ENCODE data around the gene TEF. TPM values are rescaled to one million over a fixed set of nuclear protein-coding genes. Genes with fewer than 3 reads are reported as not detected.

The TEF gene
- polyA plus RNA-seq, 1 donor (not counting 4 experiments of a cell fraction or from before 2014, with no cell fraction given): 12.4 TPM

DNA sequence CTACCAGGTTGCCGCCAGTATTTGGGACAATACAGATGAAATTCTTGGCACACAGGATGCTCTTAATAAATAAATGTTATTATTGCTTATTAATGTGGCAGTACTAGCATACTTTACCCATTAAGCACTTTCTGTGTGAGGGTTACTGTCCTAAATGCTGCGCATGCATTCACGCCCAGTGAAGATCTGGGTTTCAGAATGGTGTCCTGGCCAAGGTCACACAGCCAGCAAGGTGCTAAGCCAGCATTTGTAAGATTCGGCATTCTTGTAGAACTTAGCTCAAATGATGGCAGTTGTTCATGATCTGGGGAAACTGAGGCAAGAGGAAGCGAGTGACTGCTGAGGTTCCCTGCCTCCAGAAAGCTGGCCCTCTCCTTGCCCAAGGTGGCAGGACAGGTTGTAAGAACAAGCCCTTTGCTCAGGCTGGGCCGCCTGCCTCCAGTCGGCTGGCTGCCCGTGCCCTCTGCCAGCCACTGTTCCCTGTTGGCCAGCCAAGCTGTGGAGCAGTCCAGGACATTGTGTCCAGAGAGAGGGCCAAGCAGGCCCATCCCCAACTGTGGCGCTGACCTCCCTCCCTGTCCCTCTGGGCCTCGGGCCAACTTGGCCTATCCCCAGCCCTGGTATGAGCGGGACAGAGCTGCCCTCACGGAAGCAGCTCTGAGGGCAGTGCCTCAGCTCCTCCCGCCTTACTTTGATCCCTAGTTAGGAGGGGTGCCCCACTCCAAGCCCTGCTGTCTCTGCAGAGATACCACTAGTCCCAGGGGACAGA, 36.1 kb downstream of the TEF start:
- H4K20me1 ChIP-seq (ENCODE audit: control insufficient read depth, extremely low read depth, insufficient read depth, low read length): no peaks in the 10 kb centered on the region
- H3K4me2 ChIP-seq (ENCODE audit: control insufficient read depth, extremely low read depth, insufficient read depth, low read depth, low read length): no peak overlapping the region
- H2AFZ ChIP-seq (ENCODE audit: control insufficient read depth, low read length): no peak overlapping the region
- dilution Hi-C loops (cut with MboI; ENCODE audit: extremely low pct_ligation_motif_present, low sequenced_read_pairs): no loop called here
- no peak for FAIRE-seq
- peaks cover 12% of the 10 kb centered on the region for H3K4me1 ChIP-seq (ENCODE audit: control insufficient read depth, extremely low read depth, insufficient read depth, low read length)
- H3K27me3 ChIP-seq (ENCODE audit: control insufficient read depth, extremely low read depth, insufficient read depth, low read length): no peaks in the 10 kb centered on the region
- no peaks in the 10 kb centered on the region for H3K9me1 ChIP-seq (ENCODE audit: control insufficient read depth, extremely low read depth, insufficient read depth, low read length)
- TF ChIP-seq, protein P1, sequence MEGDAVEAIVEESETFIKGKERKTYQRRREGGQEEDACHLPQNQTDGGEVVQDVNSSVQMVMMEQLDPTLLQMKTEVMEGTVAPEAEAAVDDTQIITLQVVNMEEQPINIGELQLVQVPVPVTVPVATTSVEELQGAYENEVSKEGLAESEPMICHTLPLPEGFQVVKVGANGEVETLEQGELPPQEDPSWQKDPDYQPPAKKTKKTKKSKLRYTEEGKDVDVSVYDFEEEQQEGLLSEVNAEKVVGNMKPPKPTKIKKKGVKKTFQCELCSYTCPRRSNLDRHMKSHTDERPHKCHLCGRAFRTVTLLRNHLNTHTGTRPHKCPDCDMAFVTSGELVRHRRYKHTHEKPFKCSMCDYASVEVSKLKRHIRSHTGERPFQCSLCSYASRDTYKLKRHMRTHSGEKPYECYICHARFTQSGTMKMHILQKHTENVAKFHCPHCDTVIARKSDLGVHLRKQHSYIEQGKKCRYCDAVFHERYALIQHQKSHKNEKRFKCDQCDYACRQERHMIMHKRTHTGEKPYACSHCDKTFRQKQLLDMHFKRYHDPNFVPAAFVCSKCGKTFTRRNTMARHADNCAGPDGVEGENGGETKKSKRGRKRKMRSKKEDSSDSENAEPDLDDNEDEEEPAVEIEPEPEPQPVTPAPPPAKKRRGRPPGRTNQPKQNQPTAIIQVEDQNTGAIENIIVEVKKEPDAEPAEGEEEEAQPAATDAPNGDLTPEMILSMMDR (optimal IDR thresholded peaks at IDR 0.05 in 1 of 3, IDR thresholded peaks at IDR 0.05 in 1 of 3, conservative IDR thresholded peaks at IDR 0.05 in 1 of 3; ENCODE audit: extremely low read depth in 1 of 3, insufficient read depth in 2 of 3, low read length in 3 of 3): no peak
- TF ChIP-seq EZH2 (IDR thresholded peaks at IDR 0.05; ENCODE audit: low read length): no peak
- no peak overlapping the region for H3K27ac ChIP-seq (ENCODE audit: control insufficient read depth, insufficient read depth, low read length)
- no peak overlapping the region for H3K9ac ChIP-seq (ENCODE audit: control insufficient read depth, extremely low read depth, insufficient read depth, low read length)
- no peak for DNase-seq (ENCODE audit: low read depth, low spot score)
- peaks cover 0 to 7% of the 10 kb centered on the region in 2 experiments for H3K36me3 ChIP-seq (ENCODE audit: control insufficient read depth in 2 of 2, extremely low read depth in 1 of 2, insufficient read depth in 2 of 2, low read length in 2 of 2)
- no peak overlapping the region for H3K4me3 ChIP-seq (ENCODE audit: control insufficient read depth in 2 of 3, extremely low read depth in 1 of 3, insufficient read depth in 2 of 3, low read depth in 1 of 3, low read length in 3 of 3)
- H3K9me3 ChIP-seq (ENCODE audit: control insufficient read depth, low read depth, low read length): no peaks in the 10 kb centered on the region
- peaks cover 8% of the 10 kb centered on the region for H3K79me2 ChIP-seq (ENCODE audit: control insufficient read depth, insufficient read depth, low read length)

DNA sequence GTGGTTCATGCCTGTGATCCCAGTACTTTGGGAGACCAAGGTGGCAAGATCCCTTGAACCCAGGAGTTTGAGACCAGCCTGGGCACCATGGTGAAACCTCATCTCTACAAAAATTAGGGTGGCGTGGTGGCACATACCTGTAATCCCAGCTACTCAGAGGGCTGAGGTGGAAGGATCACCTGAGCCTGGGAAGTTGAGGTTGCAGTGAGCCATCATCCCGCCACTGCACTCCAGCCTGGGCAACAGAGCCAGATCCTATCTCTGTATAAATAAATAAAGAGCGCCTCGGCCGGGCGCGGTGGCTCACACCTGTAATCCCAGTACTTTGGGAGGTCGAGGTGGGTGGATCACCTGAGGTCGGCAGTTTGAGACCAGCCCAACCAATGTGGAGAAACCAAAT, 37.0 kb downstream of the TEF start:
- DNase-seq (ENCODE audit: low read depth, low spot score): no peak
- peaks cover 10% of the 10 kb centered on the region for H3K4me1 ChIP-seq (ENCODE audit: control insufficient read depth, extremely low read depth, insufficient read depth, low read length)
- dilution Hi-C loops (cut with MboI; ENCODE audit: extremely low pct_ligation_motif_present, low sequenced_read_pairs): no loop called here

More for the DNA sequence above, 37.0 kb downstream of the TEF start:
- no peak overlapping the region for H3K4me2 ChIP-seq (ENCODE audit: control insufficient read depth, extremely low read depth, insufficient read depth, low read depth, low read length)
- H3K9me1 ChIP-seq (ENCODE audit: control insufficient read depth, extremely low read depth, insufficient read depth, low read length): no peaks in the 10 kb centered on the region
- peaks cover 8% of the 10 kb centered on the region for H3K79me2 ChIP-seq (ENCODE audit: control insufficient read depth, insufficient read depth, low read length)
- peaks cover 0 to 7% of the 10 kb centered on the region in 2 experiments for H3K36me3 ChIP-seq (ENCODE audit: control insufficient read depth in 2 of 2, extremely low read depth in 1 of 2, insufficient read depth in 2 of 2, low read length in 2 of 2)
- no peak overlapping the region for H3K9ac ChIP-seq (ENCODE audit: control insufficient read depth, extremely low read depth, insufficient read depth, low read length)
- no peak overlapping the region for H3K4me3 ChIP-seq (ENCODE audit: control insufficient read depth in 2 of 3, extremely low read depth in 1 of 3, insufficient read depth in 2 of 3, low read depth in 1 of 3, low read length in 3 of 3)
- H3K27me3 ChIP-seq (ENCODE audit: control insufficient read depth, extremely low read depth, insufficient read depth, low read length): no peaks in the 10 kb centered on the region
- TF ChIP-seq EZH2 (IDR thresholded peaks at IDR 0.05; ENCODE audit: low read length): no peak
- TF ChIP-seq, protein P1 (optimal IDR thresholded peaks at IDR 0.05 in 1 of 3, IDR thresholded peaks at IDR 0.05 in 1 of 3, conservative IDR thresholded peaks at IDR 0.05 in 1 of 3; ENCODE audit: extremely low read depth in 1 of 3, insufficient read depth in 2 of 3, low read length in 3 of 3): no peak
- FAIRE-seq: no peak
- H3K9me3 ChIP-seq (ENCODE audit: control insufficient read depth, low read depth, low read length): no peaks in the 10 kb centered on the region
- no peak overlapping the region for H3K27ac ChIP-seq (ENCODE audit: control insufficient read depth, insufficient read depth, low read length)
- H4K20me1 ChIP-seq (ENCODE audit: control insufficient read depth, extremely low read depth, insufficient read depth, low read length): no peaks in the 10 kb centered on the region
- H2AFZ ChIP-seq (ENCODE audit: control insufficient read depth, low read length): no peak overlapping the region
